K562 (cell line): ENCODE results near the gene NOL8. TPM values are rescaled to one million over a fixed set of nuclear protein-coding genes. Genes with fewer than 3 reads are reported as not detected.
A peak's percentile ranks its signal among the peaks of the same experiment; 100 is the strongest.

ENCODE experiments used
- ATAC-seq: fragments of 200-7000 bp; cut with Tn5 transposase; 3 replicates; pipeline ENCODE4 v1.9.1; 2020; ENCODE audit warnings: moderate library complexity
- BruUV-seq: library from RNA; stranded (reverse); fragments of 400-500 nt; replicated peaks from 2 replicates; lab custom pipeline; 2021; lab: Mats Ljungman, UMichigan
- CTCF ChIA-PET: fragments of 300-600 bp; formaldehyde crosslinking; extraction: SDS; loops from one replicate; lab custom pipeline; 2021; ENCODE audit warnings: low intra/inter-chr PET ratio; lab: Yijun Ruan, JAX
- POLR2A ChIA-PET: fragments of 300-600, 350-650 bp; sonication (Branson Sonifier 250); formaldehyde crosslinking; extraction: SDS; loops from one replicate; lab custom pipeline; 2021; ENCODE audit warnings: antibody characterized with exemption, inconsistent platforms; lab: Yijun Ruan, JAX
- DNase-seq, 4 experiments: peaks; one replicate each; pipeline versions ENCODE4 v3.0.0 to v3.0.0-alpha.2; 2011 to 2018; ENCODE audit warnings: low spot score in 3 of 4, mixed read lengths in 3 of 4; ENCODE audit errors: extremely low read depth in 1 of 4
- FAIRE-seq: peaks from 2 replicates; lab custom pipeline; 2011; peaks lifted over from hg19 to GRCh38; lab: Jason Lieb, UNC
- H2AFZ ChIP-seq: 2 replicates; pipeline ENCODE4 v1.6.0; 2011; ENCODE audit warnings: low read depth, low read length, control low read depth, inconsistent platforms
- H3K27ac ChIP-seq: fragments of 200-600 bp; 3 replicates; pipeline ENCODE4 v1.8.0; 2011; ENCODE audit warnings: low read depth, mild to moderate bottlenecking, control low read depth, inconsistent platforms, low read length, moderate library complexity, mixed read lengths; ENCODE audit errors: extremely low read depth
- H3K27me3 ChIP-seq, 2 experiments: fragments of 300-600 bp in 1 of 2; 2 replicates in 1 of 2; 3 replicates in 1 of 2; pipeline versions ENCODE4 v1.6.0 to v1.8.0; 2011; ENCODE audit warnings: inconsistent platforms in 2 of 2, low read length in 2 of 2, mild to moderate bottlenecking in 1 of 2, mixed read lengths in 1 of 2, moderate library complexity in 1 of 2; ENCODE audit not compliant: control insufficient read depth in 2 of 2, insufficient read depth in 2 of 2
- H3K36me3 ChIP-seq: fragments of 300-600 bp; 3 replicates; pipeline ENCODE4 v1.8.0; 2011; ENCODE audit warnings: mild to moderate bottlenecking, low read length, inconsistent platforms; ENCODE audit not compliant: control insufficient read depth, insufficient read depth
- H3K4me1 ChIP-seq, 2 experiments: fragments of 200-600 bp in 1 of 2; replicated peaks in 1 of 2; 2 replicates in 1 of 2; 3 replicates in 1 of 2; pipeline versions ENCODE4 v1.5.1 to v1.8.0; 2011; ENCODE audit warnings: inconsistent platforms in 2 of 2, low read length in 2 of 2, mild to moderate bottlenecking in 1 of 2, mixed read lengths in 1 of 2, moderate library complexity in 1 of 2; ENCODE audit not compliant: control insufficient read depth in 2 of 2, insufficient read depth in 2 of 2
- H3K4me2 ChIP-seq: 2 replicates; pipeline ENCODE4 v1.6.1; 2011; ENCODE audit warnings: low read length, control low read depth, inconsistent platforms, mixed read lengths; ENCODE audit not compliant: insufficient read depth
- H3K4me3 ChIP-seq: fragments of 200-600 bp; sonication (generic), shearing (Covaris generic); 2 replicates; pipeline ENCODE4 v1.5.1; 2016; ENCODE audit warnings: control low read depth, inconsistent platforms
- H3K79me2 ChIP-seq: fragments of 200-600 bp; 3 replicates; pipeline ENCODE4 v1.8.0; 2011; ENCODE audit warnings: low read length, inconsistent platforms; ENCODE audit not compliant: control insufficient read depth, insufficient read depth
- H3K9ac ChIP-seq, 2 experiments: 2 replicates each; pipeline versions ENCODE4 v1.6.0 to v1.6.1; 2011; ENCODE audit warnings: low read depth in 2 of 2, low read length in 2 of 2, control low read depth in 1 of 2, inconsistent platforms in 1 of 2, mild to moderate bottlenecking in 1 of 2, mixed read lengths in 1 of 2; ENCODE audit not compliant: insufficient read depth in 1 of 2
- H3K9me1 ChIP-seq: one replicate; pipeline ENCODE4 v1.6.0; 2011; ENCODE audit warnings: inconsistent platforms, mild to moderate bottlenecking, low read length, moderate library complexity; ENCODE audit not compliant: control insufficient read depth, insufficient read depth
- H3K9me3 ChIP-seq: replicated peaks from 2 replicates; pipeline ENCODE4 v1.5.1; 2011; ENCODE audit warnings: low read depth, low read length, inconsistent platforms; ENCODE audit not compliant: control insufficient read depth, insufficient read depth
- H4K20me1 ChIP-seq: replicated peaks from 2 replicates; pipeline ENCODE4 v1.6.1; 2011; ENCODE audit warnings: low read length, inconsistent platforms, mixed read lengths; ENCODE audit not compliant: control insufficient read depth, insufficient read depth
- EP400 ChIP-seq: fragments of 450-650 bp; IDR thresholded peaks from 2 replicates; pipeline ENCODE4 v1.6.1; 2017; ENCODE audit warnings: antibody characterized with exemption, mild to moderate bottlenecking, moderate library complexity
- HDAC1 ChIP-seq, 2 experiments: fragments of 450-650 bp; IDR thresholded peaks; 2 replicates each; pipeline ENCODE4 v1.6.1; 2016 to 2017; ENCODE audit warnings: inconsistent platforms in 1 of 2, mild to moderate bottlenecking in 1 of 2, moderate library complexity in 1 of 2
- KAT7 ChIP-seq: sonication (generic); formaldehyde crosslinking; IDR thresholded peaks from 2 replicates; pipeline ENCODE4 v1.8.0; 2022; ENCODE audit warnings: missing genetic modification reagents, mild to moderate bottlenecking, borderline replicate concordance
- KDM4B ChIP-seq, 2 experiments: fragments of 450-650 bp in 1 of 2; sonication (generic) in 1 of 2; IDR thresholded peaks; 2 replicates each; pipeline ENCODE4 v1.6.1; 2016 to 2017; ENCODE audit warnings: borderline replicate concordance in 2 of 2, antibody characterized with exemption in 1 of 2, low read depth in 1 of 2, mild to moderate bottlenecking in 1 of 2
- PHTF2 ChIP-seq: fragments of 250-450 bp; sonication (Bioruptor Pico); IDR thresholded peaks from 2 replicates; pipeline ENCODE4 v1.5.0; 2021; ENCODE audit warnings: mild to moderate bottlenecking
- SNRNP70 ChIP-seq: fragments of 200-400 bp; formaldehyde crosslinking; optimal IDR thresholded peaks from 2 replicates; pipeline ENCODE3; 2017; ENCODE audit warnings: low read depth, low read length
- TAL1 ChIP-seq: fragments of 450-650 bp; IDR thresholded peaks from 2 replicates; pipeline ENCODE4 v1.6.1; 2016; ENCODE audit warnings: mild to moderate bottlenecking
- TSC22D4 ChIP-seq: fragments of 450-650 bp; IDR thresholded peaks from 2 replicates; pipeline ENCODE4 v1.6.1; 2016; ENCODE audit warnings: missing genetic modification characterization, missing biosample characterization, control low read depth
- ZC3H4 ChIP-seq: sonication (generic); formaldehyde crosslinking; IDR thresholded peaks from 2 replicates; pipeline ENCODE4 v1.9.0; 2021; ENCODE audit warnings: missing genetic modification reagents, borderline replicate concordance
- ZFX ChIP-seq: sonication (generic); formaldehyde crosslinking; IDR thresholded peaks from 2 replicates; pipeline ENCODE4 v1.8.0; 2022; ENCODE audit warnings: mild to moderate bottlenecking, missing genetic modification reagents, moderate library complexity
- WGBS: fragments of 100-300 bp; shearing (Covaris generic); methylation state at CpG from one replicate; pipeline ENCODE4 v1.1.6; 2016; ENCODE audit warnings: low coverage, mixed read lengths; ENCODE audit not compliant: insufficient coverage; ENCODE audit errors: missing lambda C conversion rate; 5-methylcytosine and 5-hydroxymethylcytosine counted together
- in situ Hi-C: fragments of 300-500 bp; cut with MboI; formaldehyde crosslinking; loops from 4 replicates; pipeline ENCODE4 v1.15.0; 2018; ENCODE audit warnings: inconsistent platforms, mixed read lengths
- intact Hi-C: fragments of 100-400 bp; cut with micrococcal nuclease; formaldehyde crosslinking; loops from 2 replicates; pipeline ENCODE4 v1.14.2; 2022
- polyA plus RNA-seq, 8 experiments: library from polyadenylated mRNA; depleted of rRNA in 4 of 8; stranded (reverse) in 5 of 8; unstranded in 3 of 8; fragments of >200 nt; fragmentation: Nextera tagmentation in 2 of 8; fragmentation: Illumina TruSeq in 1 of 8; extraction: Ambion mirVana in 2 of 8; extraction: Trizol in 1 of 8; gene quantifications; 2 replicates each; pipeline versions ENCODE4 v1.2.1 to v1.2.3, GENCODE V29; 2011 to 2014; ENCODE audit warnings: inconsistent platforms in 1 of 8, missing spikeins in 1 of 8
- total RNA-seq, 7 experiments: library from RNA; depleted of rRNA in 6 of 7; stranded (reverse); fragments of >200 nt in 6 of 7; fragmentation: Illumina TruSeq in 2 of 7; extraction: Trizol in 2 of 7; gene quantifications; 2 replicates each; pipeline versions ENCODE4 v1.2.1 to v1.2.3, GENCODE V29; 2011 to 2021; ENCODE audit warnings: low replicate concordance in 1 of 7
- TF ChIP-seq, protein P1 (sequence below): sonication (generic); formaldehyde crosslinking; IDR thresholded peaks from 2 replicates; pipeline ENCODE4 v1.8.0; 2022; ENCODE audit warnings: missing genetic modification reagents, mild to moderate bottlenecking, moderate library complexity, borderline replicate concordance
- TF ChIP-seq, protein P2 (sequence below): fragments of 250-450 bp; sonication (Bioruptor Pico); IDR thresholded peaks from 2 replicates; pipeline ENCODE4 v1.4.0; 2020
- TF ChIP-seq, protein P3 (sequence below): IDR thresholded peaks from 2 replicates; pipeline ENCODE4 v1.6.1; 2012; ENCODE audit warnings: low read depth, low read length, improper control_type of control experiment, borderline replicate concordance

NOL8 gene
- total and polyA plus RNA-seq, 9 of the 15 experiments (the other 6 are each of a cell fraction or from before 2014, with no cell fraction given) = 51.3 to 91.5 (median 58.7) TPM

DNA sequence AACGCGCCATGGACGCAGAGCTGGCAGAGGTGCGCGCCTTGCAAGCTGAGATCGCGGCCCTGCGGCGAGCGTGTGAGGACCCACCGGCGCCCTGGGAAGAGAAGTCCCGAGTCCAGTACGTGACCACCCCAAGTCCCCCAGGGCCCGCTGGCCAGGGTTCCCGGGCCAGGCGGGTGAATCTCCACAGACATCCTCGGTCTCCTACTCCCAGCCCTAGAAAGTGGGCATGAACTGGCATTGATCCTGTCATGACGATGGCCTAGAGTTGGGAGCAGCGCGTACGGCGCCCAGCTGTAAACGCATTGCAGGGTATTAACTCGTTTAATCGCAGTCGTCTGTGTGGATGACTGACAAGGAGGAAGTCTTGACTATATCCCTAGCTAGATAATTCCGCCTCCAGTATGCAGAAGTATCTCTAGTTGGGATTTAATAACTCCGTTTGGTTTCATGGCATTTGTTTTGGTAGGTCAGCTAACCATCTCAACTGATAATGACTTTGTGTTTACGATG lies 896 bp upstream of the NOL8 start:
- Histone ChIP-seq H3K4me2 (peak overlapping the region; percentile 100), H3K9me1 (no peaks in the 10 kb centered on the region), H3K36me3 (peaks cover 31% of the 10 kb centered on the region), H3K4me1 (peaks cover 5 to 16% of the 10 kb centered on the region in 2 experiments; a peak in 3 of 5 replicates), H3K27ac (peak overlapping the region; percentile 98), H3K79me2 (peaks cover 62% of the 10 kb centered on the region), H3K27me3 (no peaks in the 10 kb centered on the region), H3K9ac (peak overlapping the region; percentile 96 to 99), H2AFZ (peak overlapping the region; percentile 93), H3K9me3 (no peaks in the 10 kb centered on the region), H3K4me3 (peak overlapping the region; percentile 57), H4K20me1 (no peaks in the 10 kb centered on the region)
- DNase-seq (peak in 3 of 4 experiments; percentile 15 to 51 (median 37)), ATAC-seq (peak; percentile 48), FAIRE-seq (peak; percentile 81)
- in situ Hi-C loops (loop anchor here (10.0 kb wide), 1 partner anchor 309 kb away; no protein-coding TSS in a partner anchor), intact Hi-C loops (loop anchor here (2.0 to 5.0 kb wide), 3 partner anchors 33 to 189 kb away; partner anchors contain the start of gene IARS1)
- no TSS peak for BruUV-seq
- CTCF ChIA-PET = no interaction called here
- WGBS = under 1% methylated on average over 30 of the region's 30 CpGs
- POLR2A ChIA-PET = interaction anchor here (1.1 to 2.4 kb wide), 8 partner anchors 9 to 344 kb away, joined by 3 to 12 read pairs (median 4); partner anchors contain the start of gene IPPK
- no peak for TF ChIP-seq TSC22D4 (tag)
- TF ChIP-seq KAT7 = 0 out of 2 replicates have a peak, but pooled peaks have one; percentile 2
- no peak for TF ChIP-seq TAL1
- TF ChIP-seq PHTF2 = no peak
- TF ChIP-seq, protein P1, sequence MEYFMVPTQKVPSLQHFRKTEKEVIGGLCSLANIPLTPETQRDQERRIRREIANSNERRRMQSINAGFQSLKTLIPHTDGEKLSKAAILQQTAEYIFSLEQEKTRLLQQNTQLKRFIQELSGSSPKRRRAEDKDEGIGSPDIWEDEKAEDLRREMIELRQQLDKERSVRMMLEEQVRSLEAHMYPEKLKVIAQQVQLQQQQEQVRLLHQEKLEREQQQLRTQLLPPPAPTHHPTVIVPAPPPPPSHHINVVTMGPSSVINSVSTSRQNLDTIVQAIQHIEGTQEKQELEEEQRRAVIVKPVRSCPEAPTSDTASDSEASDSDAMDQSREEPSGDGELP (CRISPR knock-in tag) = no peak
- TF ChIP-seq HDAC1 (IDR thresholded peaks at IDR 0.05) = peak in 1 of 2 experiments; percentile 90; a peak in 1 of 4 replicates
- no peak for TF ChIP-seq EP400
- no peak for TF ChIP-seq ZC3H4
- TF ChIP-seq SNRNP70 = no peak
- TF ChIP-seq, protein P2, sequence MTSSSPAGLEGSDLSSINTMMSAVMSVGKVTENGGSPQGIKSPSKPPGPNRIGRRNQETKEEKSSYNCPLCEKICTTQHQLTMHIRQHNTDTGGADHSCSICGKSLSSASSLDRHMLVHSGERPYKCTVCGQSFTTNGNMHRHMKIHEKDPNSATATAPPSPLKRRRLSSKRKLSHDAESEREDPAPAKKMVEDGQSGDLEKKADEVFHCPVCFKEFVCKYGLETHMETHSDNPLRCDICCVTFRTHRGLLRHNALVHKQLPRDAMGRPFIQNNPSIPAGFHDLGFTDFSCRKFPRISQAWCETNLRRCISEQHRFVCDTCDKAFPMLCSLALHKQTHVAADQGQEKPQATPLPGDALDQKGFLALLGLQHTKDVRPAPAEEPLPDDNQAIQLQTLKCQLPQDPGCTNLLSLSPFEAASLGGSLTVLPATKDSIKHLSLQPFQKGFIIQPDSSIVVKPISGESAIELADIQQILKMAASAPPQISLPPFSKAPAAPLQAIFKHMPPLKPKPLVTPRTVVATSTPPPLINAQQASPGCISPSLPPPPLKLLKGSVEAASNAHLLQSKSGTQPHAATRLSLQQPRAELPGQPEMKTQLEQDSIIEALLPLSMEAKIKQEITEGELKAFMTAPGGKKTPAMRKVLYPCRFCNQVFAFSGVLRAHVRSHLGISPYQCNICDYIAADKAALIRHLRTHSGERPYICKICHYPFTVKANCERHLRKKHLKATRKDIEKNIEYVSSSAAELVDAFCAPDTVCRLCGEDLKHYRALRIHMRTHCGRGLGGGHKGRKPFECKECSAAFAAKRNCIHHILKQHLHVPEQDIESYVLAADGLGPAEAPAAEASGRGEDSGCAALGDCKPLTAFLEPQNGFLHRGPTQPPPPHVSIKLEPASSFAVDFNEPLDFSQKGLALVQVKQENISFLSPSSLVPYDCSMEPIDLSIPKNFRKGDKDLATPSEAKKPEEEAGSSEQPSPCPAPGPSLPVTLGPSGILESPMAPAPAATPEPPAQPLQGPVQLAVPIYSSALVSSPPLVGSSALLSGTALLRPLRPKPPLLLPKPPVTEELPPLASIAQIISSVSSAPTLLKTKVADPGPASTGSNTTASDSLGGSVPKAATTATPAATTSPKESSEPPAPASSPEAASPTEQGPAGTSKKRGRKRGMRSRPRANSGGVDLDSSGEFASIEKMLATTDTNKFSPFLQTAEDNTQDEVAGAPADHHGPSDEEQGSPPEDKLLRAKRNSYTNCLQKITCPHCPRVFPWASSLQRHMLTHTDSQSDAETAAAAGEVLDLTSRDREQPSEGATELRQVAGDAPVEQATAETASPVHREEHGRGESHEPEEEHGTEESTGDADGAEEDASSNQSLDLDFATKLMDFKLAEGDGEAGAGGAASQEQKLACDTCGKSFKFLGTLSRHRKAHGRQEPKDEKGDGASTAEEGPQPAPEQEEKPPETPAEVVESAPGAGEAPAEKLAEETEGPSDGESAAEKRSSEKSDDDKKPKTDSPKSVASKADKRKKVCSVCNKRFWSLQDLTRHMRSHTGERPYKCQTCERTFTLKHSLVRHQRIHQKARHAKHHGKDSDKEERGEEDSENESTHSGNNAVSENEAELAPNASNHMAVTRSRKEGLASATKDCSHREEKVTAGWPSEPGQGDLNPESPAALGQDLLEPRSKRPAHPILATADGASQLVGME = no peak
- 0 out of 4 replicates have a peak, but pooled peaks of 1 of the 2 experiments have one; percentile 49 for TF ChIP-seq KDM4B (IDR thresholded peaks at IDR 0.05; ENCODE audit: borderline replicate concordance in 2 of 2, low read depth in 1 of 2)
- no peak; the same call in 1 of the 2 replicates for TF ChIP-seq ZFX (CRISPR knock-in tag)
- TF ChIP-seq, protein P3, sequence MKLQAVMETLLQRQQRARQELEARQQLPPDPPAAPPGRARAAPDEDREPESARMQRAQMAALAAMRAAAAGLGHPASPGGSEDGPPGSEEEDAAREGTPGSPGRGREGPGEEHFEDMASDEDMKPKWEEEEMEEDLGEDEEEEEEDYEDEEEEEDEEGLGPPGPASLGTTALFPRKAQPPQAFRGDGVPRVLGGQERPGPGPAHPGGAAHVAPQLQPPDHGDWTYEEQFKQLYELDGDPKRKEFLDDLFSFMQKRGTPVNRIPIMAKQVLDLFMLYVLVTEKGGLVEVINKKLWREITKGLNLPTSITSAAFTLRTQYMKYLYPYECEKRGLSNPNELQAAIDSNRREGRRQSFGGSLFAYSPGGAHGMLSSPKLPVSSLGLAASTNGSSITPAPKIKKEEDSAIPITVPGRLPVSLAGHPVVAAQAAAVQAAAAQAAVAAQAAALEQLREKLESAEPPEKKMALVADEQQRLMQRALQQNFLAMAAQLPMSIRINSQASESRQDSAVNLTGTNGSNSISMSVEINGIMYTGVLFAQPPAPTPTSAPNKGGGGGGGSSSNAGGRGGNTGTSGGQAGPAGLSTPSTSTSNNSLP = no peak
